HG03520 (cell line): Measurements from ENCODE around the gene MYT1.

Source experiments
- ATAC-seq: cut with Tn5 transposase; IDR thresholded peaks from one replicate; pipeline ENCODE4 v1.9.1; 2021; ENCODE audit warnings: mild to moderate bottlenecking, moderate library complexity; ENCODE audit not compliant: unreplicated experiment

Gene MYT1

GRCh38 chr20:64188682-64189529 lies 24.7 kb downstream of the MYT1 start:
- no peak for ATAC-seq

DNA sequence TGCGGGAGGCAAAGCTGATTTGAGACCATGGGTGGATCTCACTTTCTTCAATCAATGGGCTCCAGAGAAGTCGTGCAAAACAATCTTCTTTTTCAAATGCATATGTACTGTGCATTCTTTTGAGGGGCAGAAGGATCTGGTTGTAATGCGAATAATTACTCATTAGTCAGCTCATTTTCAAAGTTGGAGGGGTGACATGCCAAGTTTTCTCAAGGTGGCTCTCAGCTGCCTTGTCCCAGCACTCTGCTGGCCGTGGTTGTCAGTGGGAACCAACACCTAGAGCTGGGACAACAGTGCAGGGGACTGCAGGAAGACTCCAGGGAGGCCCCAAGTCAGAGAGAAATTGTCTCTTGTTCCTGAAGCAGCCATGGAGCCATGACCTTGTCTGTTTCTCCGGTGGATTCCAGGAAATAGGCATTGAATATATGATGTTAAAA lies 25.3 kb downstream of the MYT1 start:
- ATAC-seq, result no peak

DNA sequence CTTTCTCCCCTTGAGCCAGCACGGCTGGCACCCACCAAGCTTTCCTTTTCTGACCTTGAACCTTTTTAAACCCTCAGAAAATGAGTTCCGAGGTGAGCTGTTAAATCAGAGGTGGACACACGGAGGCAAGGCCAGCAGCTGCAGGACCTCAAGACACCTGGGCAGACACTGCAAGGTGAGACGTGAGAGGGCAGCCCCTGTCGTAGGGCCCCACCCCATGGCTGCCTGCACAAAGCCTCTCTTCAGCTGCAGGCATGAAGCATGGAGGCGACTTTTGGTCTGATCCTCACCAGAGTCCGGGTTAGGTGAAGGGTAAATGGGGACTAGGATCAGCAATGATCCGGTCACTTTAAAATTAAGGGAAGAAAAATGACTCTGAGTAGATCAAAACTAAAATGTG lies 25.7 kb downstream of the MYT1 start:
- ATAC-seq, result no peak

DNA sequence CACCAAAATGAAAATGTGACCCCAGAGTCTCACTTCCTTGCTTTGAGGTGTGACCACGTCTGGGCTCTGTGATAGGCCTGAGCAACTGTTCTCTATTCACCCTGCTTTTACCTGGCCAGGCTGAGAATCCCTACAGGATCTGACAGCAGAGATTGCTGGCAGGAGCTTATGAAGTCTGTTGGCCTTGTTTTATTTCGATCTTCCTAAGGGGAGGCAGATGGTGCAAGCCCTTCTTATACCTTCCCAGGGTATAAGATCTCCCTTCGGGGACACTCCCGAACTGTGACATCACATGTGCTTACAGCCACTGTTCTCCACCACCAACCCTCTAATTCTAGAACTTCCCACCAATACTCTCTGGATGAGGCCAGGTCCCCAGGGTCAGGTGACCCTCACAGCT lies 26.8 kb downstream of the MYT1 start:
- no peak for ATAC-seq

DNA sequence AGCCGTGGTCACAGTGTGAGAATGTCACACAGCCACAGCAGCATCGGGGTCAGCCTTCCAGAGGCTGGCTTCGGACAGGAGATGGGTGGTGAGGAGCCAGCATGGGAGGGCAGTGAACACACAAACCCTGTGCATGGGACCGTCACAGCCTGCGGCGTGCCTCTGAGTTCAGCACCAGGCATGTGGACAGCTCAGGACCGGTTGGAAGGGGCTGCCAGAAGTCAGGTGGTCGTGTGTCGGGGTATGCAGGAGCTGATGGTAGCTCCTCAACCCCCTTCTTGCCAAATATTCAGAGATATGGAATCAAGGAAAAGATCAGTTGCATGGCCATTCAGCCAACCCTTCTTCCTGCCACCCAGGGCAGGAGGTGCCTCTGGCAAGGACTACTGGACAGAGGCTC lies 28.2 kb downstream of the MYT1 start:
- no peak for ATAC-seq

- no peak for ATAC-seq
Observed at GRCh38 chr20:64193058-64193457, 28.8 kb downstream of the MYT1 start.

DNA sequence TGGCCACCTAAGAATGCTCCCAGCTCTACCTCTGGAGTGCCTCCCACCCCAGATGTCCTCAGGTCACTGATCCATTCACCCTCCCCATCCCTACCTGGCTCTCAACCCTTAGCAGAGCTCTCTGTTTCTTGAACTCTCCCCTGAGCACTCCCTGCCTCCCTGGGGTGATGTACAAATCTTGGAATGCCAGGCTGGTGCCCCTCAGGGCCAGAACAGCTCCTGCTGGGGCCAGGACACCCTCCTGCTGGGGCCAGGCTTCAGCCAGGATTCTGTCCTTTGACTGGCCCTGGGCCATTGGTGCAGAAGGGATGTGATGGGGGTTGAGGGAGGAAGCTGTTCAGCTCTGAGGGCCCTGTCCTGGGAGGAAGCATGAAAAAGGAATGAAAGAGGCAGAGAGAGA lies 30.0 kb downstream of the MYT1 start:
- no peak for ATAC-seq

DNA sequence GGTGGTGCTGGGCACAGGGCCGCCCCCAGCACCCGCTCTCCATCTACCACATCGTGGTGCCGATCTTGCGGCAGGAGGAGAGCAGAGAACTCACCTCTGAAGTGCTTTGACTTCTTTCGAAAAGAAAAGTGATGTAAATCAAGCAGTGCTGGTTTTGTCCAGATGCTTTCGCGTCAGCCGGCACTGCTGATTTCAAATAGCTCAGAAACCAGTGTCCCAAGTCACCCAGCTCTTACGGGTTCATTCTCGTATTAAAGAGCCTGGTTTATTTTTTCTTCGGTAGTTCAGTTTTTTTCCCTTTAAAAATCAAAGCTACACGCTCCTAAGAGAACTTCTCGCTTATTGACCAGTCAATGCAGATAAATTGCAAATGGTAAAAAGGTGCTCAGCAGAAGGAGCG lies 32.1 kb downstream of the MYT1 start:
- no peak for ATAC-seq

- ATAC-seq, result no peak
Observed at GRCh38 chr20:64196847-64197306, 32.6 kb downstream of the MYT1 start.

- no peak for ATAC-seq
Observed at GRCh38 chr20:64198347-64198746, 34.1 kb downstream of the MYT1 start.

GRCh38 chr20:64199395-64199794 lies 35.1 kb downstream of the MYT1 start:
- no peak for ATAC-seq

- ATAC-seq, result no peak
Observed at GRCh38 chr20:64200740-64201139, 36.5 kb downstream of the MYT1 start.

DNA sequence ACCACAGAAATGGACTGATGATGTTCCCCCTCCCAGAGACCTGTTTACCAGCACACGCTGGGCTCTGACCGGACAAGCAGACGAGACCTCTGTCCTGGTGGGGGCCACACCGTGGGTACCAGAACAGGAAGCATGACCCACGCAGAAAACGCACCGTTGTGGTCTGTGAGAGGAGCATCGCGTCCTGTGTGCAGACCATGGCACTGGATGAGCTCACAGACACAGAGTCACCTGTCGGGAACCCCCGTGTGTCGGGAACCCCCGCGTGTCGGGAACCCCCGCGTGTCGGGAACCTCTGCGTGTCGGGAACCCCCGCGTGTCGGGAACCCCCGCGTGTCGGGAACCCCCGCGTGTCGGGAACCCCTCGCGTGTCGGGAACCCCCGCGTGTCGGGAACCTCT lies 37.4 kb downstream of the MYT1 start:
- ATAC-seq, result no peak

GRCh38 chr20:64203037-64203777 lies 39.0 kb downstream of the MYT1 start:
- ATAC-seq, result no peak

GRCh38 chr20:64205611-64206026 lies 41.4 kb downstream of the MYT1 start:
- no peak for ATAC-seq

DNA sequence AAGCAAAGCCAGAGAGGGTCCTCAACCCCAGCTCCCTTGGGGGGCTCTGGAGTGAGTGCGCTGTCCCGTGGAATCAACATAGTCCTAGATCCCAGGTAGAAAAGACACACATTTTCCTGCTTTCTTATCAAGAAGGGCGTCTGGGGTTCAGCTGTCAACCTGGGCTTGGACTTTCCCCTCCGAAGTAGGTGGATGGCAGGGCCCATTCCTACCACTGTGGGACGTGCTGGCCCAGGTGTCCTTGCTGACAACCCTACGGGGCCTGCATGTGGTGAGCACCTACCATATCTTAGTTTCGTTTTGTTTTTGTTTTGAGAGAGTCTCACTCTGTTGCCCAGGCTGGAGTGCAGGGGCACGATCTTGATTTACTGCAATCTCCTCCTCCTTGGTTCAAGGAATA lies 42.4 kb downstream of the MYT1 start:
- ATAC-seq, result no peak

DNA sequence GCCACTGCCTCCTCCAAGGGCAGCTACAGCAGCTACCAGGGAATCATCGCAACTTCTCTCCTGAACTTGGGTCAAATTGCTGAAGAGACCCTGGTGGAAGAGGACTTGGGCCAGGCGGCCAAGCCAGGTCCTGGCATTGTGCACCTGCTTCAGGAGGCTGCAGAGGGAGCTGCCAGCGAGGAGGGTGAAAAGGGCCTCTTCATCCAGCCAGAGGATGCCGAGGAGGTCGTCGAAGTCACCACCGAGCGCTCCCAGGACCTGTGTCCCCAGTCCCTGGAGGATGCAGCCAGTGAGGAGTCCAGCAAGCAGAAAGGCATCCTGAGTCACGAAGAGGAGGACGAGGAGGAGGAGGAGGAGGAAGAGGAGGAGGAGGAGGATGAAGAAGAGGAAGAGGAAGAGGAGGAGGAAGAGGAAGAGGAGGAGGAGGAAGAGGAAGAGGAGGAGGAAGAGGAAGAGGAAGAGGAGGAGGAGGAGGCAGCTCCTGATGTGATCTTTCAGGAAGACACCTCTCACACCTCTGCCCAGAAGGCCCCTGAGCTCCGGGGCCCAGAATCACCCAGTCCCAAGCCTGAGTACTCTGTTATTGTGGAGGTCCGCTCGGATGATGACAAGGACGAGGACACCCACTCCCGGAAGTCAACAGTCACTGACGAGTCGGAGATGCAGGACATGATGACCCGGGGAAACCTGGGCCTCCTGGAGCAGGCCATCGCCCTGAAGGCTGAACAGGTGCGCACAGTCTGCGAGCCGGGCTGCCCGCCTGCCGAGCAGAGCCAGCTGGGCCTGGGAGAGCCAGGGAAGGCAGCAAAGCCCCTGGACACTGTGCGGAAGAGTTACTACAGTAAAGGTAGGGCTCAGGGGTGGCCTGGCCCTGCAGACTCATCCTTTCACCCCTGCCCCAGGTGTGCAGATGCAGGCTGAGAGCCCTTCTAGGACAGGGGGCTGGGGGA lies 43.7 kb downstream of the MYT1 start:
- ATAC-seq, result no peak

GRCh38 chr20:64209148-64209547 lies 44.9 kb downstream of the MYT1 start:
- no peak for ATAC-seq

GRCh38 chr20:64210656-64211369 lies 46.6 kb downstream of the MYT1 start:
- ATAC-seq, result no peak

GRCh38 chr20:64211874-64212658 lies 47.8 kb downstream of the MYT1 start:
- no peak for ATAC-seq
